Osteocyte (in vitro differentiated cells): ENCODE results near the gene CAMKK1. TPM values are rescaled to one million over a fixed set of nuclear protein-coding genes. Genes with fewer than 3 reads are reported as not detected.

Experiments used
- DNase-seq: peaks from one replicate; pipeline ENCODE4 v3.0.0; 2021; ENCODE audit warnings: mixed read lengths; ENCODE audit not compliant: unreplicated experiment; ENCODE audit errors: extremely low spot score
- H3K27ac Mint-ChIP-seq: one replicate; pipeline ENCODE4 v1.8.0; 2021; ENCODE audit warnings: mild to moderate bottlenecking, mixed read lengths; ENCODE audit not compliant: unreplicated experiment
- H3K27me3 Mint-ChIP-seq: one replicate; pipeline ENCODE4 v1.8.0; 2021; ENCODE audit warnings: mixed read lengths; ENCODE audit not compliant: unreplicated experiment
- H3K36me3 Mint-ChIP-seq: one replicate; pipeline ENCODE4 v1.8.0; 2021; ENCODE audit warnings: mixed read lengths; ENCODE audit not compliant: unreplicated experiment
- H3K4me1 Mint-ChIP-seq: one replicate; pipeline ENCODE4 v1.8.0; 2021; ENCODE audit warnings: mixed read lengths; ENCODE audit not compliant: unreplicated experiment
- H3K4me3 Mint-ChIP-seq: one replicate; pipeline ENCODE4 v1.8.0; 2021; ENCODE audit warnings: mild to moderate bottlenecking, moderate library complexity, mixed read lengths; ENCODE audit not compliant: unreplicated experiment
- H3K9me3 Mint-ChIP-seq: one replicate; pipeline ENCODE4 v1.8.0; 2021; ENCODE audit warnings: mixed read lengths; ENCODE audit not compliant: unreplicated experiment
- total RNA-seq: library from RNA; stranded (reverse); gene quantifications from 2 replicates; pipeline ENCODE4 v1.2.1, GENCODE V29; 2021
- TF ChIP-seq, protein P1 (sequence below): fragments of 200-600 bp; sonication (generic); IDR thresholded peaks from 2 replicates; pipeline ENCODE4 v1.5.0; 2021; ENCODE audit warnings: antibody characterized with exemption, mild to moderate bottlenecking, moderate library complexity

The CAMKK1 gene
- total RNA-seq, 1 donor from 2014 or later = 1.3 TPM

DNA sequence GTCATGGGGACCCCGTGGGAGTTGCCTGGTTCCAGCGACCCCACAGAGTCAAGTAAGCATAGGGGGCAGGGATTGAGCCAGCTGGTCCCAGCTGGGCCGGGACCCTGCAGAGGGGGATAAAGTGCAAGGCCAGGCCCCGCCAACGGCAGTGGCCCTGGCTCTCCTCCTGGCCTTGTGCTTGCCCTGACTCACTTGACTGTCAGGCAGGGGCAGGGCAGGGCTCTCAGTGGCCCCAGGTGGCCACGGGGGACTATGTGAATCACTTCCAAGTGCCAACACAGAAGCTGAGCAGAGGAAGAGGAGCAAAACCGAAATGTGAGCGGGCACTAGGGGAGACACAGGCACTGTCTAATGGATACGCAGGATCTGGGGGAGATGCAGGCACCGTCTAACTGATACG lies 25.2 kb downstream of the CAMKK1 start:
- Mint-ChIP-seq H3K27ac (no peak overlapping the region), H3K4me3 (no peak overlapping the region), H3K27me3 (no peaks in the 10 kb centered on the region), H3K4me1 (peaks cover 20% of the 10 kb centered on the region), H3K36me3 (no peaks in the 10 kb centered on the region), H3K9me3 (no peaks in the 10 kb centered on the region)
- DNase-seq = no peak
- TF ChIP-seq, protein P1, sequence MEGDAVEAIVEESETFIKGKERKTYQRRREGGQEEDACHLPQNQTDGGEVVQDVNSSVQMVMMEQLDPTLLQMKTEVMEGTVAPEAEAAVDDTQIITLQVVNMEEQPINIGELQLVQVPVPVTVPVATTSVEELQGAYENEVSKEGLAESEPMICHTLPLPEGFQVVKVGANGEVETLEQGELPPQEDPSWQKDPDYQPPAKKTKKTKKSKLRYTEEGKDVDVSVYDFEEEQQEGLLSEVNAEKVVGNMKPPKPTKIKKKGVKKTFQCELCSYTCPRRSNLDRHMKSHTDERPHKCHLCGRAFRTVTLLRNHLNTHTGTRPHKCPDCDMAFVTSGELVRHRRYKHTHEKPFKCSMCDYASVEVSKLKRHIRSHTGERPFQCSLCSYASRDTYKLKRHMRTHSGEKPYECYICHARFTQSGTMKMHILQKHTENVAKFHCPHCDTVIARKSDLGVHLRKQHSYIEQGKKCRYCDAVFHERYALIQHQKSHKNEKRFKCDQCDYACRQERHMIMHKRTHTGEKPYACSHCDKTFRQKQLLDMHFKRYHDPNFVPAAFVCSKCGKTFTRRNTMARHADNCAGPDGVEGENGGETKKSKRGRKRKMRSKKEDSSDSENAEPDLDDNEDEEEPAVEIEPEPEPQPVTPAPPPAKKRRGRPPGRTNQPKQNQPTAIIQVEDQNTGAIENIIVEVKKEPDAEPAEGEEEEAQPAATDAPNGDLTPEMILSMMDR = no peak

DNA sequence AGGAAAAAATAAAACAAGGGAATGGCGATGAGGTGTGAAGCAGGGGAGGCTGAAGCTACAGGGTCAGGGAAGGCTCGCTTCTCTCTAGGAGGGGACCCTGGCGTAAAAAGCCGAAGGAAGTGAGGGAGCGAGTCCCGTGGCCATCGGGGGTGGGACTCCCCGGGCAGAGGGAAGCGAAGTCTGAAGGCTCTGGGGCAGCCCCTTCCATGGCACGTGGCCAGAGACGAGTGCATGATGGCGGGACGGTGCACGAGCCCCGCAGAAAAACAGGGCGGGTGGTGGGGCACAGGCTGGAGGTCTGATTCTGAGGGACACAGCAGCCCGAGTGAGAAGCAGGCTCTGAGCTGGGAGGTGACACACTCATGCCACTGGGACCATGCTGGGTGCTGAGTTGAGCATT lies 25.7 kb downstream of the CAMKK1 start:
- Mint-ChIP-seq H3K27ac (no peak overlapping the region), H3K9me3 (no peaks in the 10 kb centered on the region), H3K4me3 (no peak overlapping the region), H3K36me3 (no peaks in the 10 kb centered on the region), H3K4me1 (peaks cover 20% of the 10 kb centered on the region), H3K27me3 (no peaks in the 10 kb centered on the region)
- DNase-seq = no peak
- TF ChIP-seq, protein P1 = no peak

GRCh38 chr17:3866276-3866675 lies 26.6 kb downstream of the CAMKK1 start:
- H3K4me3 Mint-ChIP-seq = no peak overlapping the region
- H3K27me3 Mint-ChIP-seq = no peaks in the 10 kb centered on the region
- no peak for DNase-seq

DNA sequence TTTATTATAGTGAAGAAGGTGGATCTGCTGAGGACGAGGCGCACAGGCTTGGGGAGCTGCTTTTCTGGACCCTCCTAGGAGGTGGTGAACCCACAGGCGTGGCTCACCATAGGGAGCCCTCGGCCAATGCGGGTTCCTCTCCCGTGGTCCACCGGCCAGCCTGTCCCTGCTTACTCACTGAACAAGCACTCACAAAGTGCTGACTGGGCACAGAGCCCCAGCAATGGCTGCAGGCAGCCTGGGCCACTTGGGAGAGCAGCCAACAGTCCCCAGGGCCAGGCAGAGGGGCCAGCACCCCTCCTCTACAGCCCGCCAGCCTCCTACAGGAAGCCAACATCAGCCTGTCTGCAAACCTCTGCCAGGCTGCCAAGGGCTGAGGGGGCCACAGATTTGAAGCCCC lies 27.7 kb downstream of the CAMKK1 start:
- Mint-ChIP-seq H3K4me1 (peaks cover 14% of the 10 kb centered on the region), H3K27me3 (no peaks in the 10 kb centered on the region), H3K9me3 (no peaks in the 10 kb centered on the region), H3K4me3 (no peak overlapping the region), H3K36me3 (no peaks in the 10 kb centered on the region), H3K27ac (no peak overlapping the region)
- no peak for DNase-seq
- TF ChIP-seq, protein P1 = no peak

More at GRCh38 chr17:3866276-3866675, 26.6 kb downstream of the CAMKK1 start:
- Mint-ChIP-seq H3K4me1 (peaks cover 20% of the 10 kb centered on the region), H3K9me3 (no peaks in the 10 kb centered on the region), H3K36me3 (no peaks in the 10 kb centered on the region), H3K27ac (no peak overlapping the region)
- TF ChIP-seq, protein P1 = no peak

DNA sequence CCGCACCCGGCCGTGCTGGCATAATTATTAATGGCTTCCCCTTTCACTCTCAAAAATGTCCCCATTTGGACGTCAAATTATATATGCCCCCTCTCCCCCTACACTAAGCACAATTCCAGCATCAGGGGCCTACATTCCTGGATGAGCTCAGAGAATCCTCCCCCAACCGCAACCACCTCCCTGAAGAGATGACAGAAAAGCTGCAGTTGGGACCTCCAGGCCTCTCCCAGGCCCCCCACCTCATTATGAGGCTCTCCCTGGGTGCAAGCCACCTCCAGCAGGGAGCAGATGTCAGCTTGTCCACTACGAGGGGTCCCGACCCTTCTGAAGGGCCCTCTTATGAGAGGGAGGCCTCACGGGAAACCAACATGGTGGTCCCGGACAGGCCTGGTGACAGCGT lies 28.3 kb downstream of the CAMKK1 start:
- no peaks in the 10 kb centered on the region for H3K9me3 Mint-ChIP-seq
- TF ChIP-seq, protein P1 = no peak
- H3K27me3 Mint-ChIP-seq = no peaks in the 10 kb centered on the region
- no peak overlapping the region for H3K4me3 Mint-ChIP-seq
- no peak for DNase-seq
- H3K4me1 Mint-ChIP-seq = peaks cover 14% of the 10 kb centered on the region
- no peak overlapping the region for H3K27ac Mint-ChIP-seq
- H3K36me3 Mint-ChIP-seq = no peaks in the 10 kb centered on the region
